G401.6 (cell line): ENCODE data around the gene DCAF5.
A peak's percentile ranks its signal among the peaks of the same experiment; 100 is the strongest.
"Not testable (repeated sequence)": the region's sequence is repeated elsewhere in the genome, so short reads cannot be mapped to it uniquely, and the experiment has no call there.

Source experiments
- FAIRE-seq: peaks from 2 replicates; lab custom pipeline; 2012; peaks lifted over from hg19 to GRCh38; lab: Jason Lieb, UNC

Gene DCAF5

DNA sequence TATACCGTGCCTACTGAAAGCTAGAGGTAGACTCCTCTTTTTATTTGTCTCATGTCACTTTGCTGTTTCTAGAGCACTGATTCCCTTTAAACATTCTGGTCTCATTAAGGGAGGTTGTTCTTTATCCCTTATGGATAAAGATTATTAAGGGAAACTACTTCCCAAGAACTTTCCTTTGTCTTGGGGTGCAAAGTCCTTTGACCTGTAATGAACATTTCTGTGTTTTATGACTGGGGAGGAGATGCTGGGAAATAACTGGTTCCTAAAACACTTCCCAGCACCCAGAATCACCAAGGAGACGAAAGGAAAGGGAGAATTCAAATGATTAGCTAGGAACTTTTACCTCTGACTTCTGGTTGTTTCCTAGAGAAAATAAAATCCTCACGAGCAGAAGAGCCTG lies 110.6 kb downstream of the DCAF5 start:
- FAIRE-seq, result no peak

DNA sequence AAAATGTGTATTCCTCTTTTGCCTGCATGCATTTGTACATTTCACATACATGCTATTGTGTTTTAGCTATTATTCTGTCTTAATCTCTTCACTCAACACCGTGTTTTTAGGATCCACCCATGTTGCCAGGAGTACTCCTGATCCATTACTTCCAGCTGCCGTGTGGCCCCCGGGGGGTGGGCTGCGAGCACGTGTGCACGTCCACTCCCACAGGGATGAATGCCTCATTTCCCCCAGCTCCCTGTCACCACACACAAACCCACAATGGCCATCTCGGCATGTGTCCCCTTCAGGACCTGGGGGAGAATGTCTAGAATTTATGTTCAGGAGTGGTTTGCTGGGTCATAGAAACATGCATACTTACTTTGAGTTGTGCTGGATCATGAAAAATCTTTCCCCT lies 111.1 kb downstream of the DCAF5 start:
- FAIRE-seq, result no peak

DNA sequence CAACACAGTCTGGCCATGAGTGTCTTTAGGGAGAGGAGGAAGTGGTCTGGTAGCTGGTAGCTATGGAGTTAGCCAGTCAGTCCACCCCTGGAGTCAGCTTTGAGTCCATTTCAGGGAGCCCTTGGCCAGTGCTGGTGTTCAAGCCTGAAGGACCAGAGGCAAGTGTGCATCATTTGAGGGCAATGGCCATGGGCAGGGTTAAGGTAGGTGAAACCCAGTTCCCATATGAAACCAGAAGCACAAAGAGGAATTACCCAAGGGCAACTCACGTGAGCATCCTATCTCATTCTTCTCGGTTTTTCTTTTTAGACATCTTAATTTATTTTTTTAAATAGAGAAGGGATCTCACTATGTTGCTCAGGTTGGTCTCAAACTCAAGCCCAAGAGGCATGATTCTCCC lies 112.6 kb downstream of the DCAF5 start:
- no peak for FAIRE-seq

DNA sequence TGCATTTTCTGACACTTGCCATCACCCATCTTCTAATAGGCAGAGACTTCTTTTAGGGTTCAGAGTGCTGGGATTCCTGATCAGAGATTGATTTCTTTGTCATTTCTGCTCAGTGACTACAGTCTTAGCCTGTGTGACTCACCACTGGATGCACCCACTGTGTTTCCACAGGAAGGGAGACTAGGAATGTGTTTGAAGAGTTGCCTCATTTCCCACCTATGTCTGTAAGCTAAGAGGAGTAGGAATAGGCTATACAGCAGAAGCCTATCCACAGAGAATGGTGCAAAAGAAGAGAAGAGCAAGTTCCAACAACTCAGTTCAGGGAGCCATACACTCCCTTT lies 113.7 kb downstream of the DCAF5 start:
- no peak for FAIRE-seq

DNA sequence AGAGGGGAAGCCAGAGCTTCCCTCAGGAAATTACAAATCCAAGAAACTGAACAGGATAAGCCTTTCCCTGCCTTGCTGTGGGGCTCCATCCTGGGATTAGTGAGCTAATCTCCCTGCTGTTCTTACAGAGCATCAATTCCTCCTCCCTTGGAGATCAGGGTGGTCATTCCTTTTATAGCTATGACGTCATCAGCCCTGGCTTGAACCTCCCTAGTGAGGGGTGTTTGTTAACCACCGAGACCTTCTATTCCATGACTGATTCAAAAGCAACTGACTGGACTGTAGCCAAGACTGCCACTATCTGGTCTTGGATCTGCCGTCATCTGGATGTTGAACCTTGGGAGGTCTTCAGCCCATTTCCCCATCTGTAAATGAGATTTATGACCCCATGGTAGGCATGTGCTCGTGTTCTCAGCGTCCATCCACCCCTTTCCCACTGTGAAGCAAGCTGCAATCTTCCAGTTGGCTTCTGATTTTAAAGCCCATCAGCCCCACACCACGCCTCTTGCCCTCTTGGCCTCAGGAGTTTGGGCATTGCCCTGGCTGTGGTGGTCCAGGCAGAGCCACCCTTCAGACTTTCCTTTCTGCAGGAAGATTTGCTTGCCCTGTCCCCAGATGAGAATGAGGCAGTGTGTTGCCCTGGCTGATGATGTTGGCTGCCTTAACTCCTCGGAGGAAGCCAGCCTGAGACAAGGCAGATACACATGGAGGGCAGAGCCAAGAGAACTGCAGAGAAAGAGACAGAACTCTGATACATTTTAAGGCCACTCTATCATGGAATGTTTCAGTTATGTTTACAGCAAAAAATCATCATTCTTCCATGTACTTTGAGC lies 114.2 kb downstream of the DCAF5 start:
- FAIRE-seq, result peak; percentile 46

DNA sequence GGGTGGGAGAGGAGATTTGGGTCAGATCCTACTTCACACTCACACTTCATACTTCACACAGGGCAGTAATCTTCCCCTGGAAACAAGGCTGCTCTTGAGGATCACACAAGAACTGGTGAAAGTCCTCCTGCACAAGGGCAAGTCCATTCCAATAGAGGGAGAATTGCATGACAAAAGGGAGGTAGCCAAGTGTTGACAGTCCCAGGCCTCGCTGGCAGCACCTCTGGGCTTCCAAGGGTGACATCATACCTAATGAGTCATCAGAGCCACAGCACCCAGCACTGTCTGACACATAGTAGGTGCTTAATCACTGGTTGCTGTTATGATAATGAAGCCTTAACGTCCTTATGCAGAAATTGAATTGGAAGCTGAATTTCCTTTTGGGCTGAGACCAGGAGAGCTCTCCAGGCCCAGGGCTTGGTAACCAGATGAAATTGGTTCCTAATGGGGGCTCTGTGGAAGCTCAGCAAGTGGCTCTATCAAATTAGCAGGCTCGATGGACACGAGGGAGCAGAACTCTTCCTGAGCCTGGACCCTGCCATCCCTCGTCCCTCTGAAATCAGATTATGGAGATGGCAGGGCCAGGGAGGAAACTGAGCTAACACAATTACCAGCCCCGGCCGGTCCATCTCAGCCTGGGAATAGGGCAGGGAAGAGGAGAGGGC lies 115.0 kb downstream of the DCAF5 start:
- no peak for FAIRE-seq

DNA sequence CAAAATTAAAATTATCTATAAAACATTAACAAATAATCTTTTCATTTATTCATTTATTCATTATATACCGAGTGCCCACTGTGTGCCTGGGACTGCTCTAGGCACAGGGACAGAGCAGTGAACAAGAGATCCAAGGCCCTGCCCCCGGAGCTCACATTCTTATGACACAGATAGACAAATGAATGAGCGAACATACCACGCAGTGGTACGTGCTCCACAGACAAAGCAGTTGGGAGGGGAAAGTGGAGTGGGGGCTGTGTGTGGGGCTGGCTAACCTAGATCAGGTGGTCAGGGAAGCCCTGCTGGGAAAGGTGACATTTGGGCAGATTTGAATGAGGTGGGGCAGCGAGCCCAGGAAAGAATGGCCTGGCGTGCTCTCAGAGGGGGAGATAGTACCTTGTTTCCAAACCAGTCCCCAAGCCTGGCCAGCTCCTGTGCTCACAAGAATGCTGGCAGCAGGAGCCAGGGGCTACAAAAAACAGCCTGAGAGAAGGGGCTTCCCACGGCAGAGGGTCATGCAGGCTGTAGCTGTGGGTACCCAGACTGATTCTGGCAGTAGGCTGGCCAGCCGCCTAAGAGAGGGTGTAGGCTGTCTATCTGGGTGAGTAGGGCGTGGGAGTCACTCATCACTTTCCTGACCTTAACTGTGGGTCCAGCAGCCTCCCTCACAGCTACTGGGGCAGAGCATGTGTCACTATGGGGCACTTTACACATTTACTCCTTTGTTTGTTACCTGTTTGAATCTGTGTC lies 116.0 kb downstream of the DCAF5 start:
- no peak for FAIRE-seq

DNA sequence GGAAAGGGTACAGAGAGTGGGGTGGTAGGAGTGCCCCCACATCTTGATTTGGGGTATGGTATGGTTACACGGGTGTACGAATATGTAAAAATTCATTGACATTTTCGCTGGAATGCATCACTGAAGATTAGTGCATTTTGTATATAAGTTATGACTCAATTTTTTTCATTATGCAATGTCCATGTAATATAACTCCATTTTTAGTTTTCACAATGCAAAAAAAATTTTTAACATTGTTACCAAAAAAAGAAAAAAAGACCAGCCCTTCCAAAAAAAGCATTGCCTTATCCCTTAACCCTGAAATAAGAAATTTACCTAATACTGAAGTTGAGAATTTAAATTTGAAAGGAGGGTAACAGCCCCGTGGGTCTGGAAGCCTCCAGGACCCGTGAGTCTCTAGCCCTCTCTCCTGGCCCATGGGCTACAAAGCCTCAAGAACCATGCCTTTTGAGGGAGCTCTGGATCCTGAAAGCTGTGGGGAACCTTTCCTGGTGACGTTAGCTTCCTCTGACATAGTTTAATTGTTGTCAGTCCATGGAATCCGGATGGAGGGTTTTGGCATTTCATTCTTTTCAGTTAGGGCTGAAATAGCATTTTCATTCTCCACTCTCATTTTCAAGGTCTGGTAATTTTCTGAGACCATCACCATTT lies 118.2 kb downstream of the DCAF5 start:
- FAIRE-seq, result no peak

DNA sequence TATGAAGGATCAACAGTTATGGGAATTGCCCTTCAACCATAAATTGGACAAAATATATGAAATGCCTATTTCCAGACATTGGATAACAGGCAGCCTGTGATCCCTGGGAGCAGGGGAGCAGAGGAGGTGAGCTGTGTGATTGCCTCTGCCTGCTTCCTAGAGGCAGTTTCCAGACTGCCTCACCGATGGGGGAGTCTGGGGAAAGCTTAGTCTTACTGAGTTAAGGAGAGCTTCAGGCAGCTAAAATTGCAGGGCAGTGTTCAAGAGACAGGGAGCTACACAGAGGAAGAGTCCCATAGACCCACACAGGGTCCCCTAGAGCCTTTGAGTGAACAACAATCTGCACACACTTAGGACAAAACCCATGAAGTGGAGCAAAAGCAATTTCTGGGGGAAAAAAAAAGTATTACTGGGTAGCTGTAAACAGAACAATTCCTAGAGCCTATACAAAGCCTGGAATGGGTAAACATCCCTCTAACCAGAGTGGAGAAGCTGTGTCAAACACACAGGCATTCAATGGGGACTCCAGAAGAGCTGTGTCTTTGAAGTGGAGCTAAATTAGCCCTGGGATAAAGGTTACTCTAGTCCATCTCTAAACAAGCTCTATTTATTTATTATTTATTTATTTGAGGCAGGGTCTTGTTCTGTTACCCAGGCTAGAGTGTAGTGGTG lies 125.5 kb downstream of the DCAF5 start:
- FAIRE-seq, result no peak

DNA sequence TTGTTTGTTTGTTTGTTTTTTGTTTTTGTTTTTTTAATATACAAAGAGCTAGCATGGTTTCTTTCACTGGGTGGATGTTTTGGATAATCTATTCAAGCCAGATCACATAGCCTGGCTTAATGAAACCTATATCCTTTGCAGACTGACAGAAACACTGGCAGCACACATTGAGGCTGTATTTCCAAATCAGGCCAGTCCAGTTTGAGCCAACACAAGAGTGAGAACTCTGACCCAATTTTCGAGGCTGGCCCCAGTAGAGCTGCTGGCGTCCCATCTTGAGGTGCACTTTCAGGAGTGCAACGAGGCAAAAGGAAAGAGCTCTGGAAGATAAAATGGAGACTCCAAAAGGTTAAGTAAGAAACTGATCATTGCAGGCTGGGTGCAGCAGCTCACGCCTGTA lies 129.9 kb downstream of the DCAF5 start:
- FAIRE-seq, result no peak

DNA sequence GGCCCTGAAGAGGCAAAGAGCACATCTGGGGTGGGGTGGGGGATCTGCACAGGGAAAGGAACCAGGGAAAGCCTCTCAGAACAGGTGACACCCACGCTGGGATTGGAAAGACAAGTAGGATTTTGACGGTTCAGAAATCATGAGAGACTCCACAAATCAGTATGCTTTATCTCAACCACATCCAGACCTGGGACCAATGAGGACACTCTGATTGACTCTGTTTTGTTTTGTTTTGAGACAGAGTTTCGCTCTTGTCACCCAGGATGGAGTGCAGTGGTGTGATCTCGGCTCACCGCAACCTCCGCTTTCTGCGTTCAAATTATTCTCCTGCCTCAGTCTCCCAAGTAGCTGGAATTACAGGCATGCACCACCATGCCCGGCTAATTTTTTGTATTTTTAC lies 130.8 kb downstream of the DCAF5 start:
- FAIRE-seq, result not testable (repeated sequence)

DNA sequence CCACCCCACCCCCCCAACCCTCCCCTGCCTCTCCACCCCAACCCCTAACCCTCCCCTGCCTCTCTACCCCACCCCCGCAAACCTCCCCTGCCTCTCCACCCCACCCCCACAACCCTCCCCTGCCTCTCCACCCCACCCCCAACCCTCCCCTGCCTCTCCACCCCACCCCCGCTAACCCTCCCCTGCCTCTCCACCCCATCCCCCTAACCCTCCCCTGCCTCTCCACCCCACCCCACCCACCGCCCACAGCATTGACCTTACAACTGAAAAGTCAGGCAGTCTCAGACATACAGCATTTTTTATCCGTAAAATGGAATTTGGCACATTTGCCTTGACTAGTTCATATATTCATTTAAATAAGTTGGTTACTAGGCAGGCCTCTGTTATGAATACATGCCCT lies 135.2 kb downstream of the DCAF5 start:
- FAIRE-seq, result no peak

DNA sequence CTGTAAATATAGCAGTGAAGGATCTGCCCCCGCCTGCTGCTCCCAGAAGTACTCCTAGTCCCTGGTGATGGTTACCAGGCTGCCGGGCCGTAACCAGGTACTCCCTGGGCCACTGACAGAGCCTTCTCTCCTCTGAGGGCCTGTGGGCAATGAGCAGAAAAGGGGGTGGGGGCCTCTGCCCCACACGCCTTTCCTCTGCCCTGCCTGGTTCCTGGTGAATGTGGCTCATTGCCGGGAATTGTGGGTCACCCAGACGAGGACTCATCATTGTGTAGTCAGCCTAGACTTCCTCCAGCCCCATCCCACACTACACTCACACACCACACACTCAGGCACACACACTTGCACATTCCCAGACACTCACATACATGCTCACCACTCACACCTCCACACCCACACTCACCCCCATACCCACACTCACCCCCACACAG lies 138.1 kb downstream of the DCAF5 start:
- no peak for FAIRE-seq

DNA sequence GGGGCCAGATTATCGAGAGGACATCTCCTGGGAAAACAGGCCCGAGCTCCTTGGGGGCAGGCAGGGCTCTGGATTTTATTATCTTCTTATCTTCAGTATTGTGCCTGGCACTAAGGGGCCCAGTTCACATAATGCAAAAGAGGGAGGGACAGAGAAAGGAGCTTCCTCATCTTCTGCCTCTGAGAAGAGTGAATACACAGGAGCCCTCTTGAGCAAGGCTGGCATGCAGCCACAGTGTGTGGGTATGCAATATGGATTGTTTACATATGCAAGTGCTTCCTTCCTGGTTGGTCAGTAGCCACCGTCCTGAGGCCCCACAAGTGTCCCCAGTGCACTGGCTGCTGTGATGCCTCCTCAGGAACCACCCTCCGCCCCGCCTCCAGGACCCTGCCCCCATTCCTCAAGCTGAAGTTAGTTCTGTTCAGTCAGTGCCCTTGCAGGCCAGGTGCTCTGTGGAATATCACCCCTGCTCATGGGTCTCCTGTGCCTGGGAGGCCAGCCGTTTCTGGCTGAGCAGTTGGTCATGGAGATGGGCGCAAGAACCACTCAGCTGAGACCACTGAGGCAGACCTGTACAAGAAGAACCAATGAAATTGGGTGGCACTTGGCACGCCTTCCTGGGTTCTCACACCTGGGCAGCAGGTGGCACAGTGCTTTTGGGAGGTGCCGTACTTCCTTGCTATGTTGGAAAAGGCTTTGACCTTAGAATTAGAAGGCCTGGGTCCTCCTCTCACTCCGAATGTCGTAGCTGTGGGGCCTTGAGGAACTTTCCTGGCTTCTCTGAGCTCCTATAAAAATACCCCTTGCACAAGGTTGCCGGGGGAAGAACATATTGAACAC lies 138.8 kb downstream of the DCAF5 start:
- FAIRE-seq, result no peak

DNA sequence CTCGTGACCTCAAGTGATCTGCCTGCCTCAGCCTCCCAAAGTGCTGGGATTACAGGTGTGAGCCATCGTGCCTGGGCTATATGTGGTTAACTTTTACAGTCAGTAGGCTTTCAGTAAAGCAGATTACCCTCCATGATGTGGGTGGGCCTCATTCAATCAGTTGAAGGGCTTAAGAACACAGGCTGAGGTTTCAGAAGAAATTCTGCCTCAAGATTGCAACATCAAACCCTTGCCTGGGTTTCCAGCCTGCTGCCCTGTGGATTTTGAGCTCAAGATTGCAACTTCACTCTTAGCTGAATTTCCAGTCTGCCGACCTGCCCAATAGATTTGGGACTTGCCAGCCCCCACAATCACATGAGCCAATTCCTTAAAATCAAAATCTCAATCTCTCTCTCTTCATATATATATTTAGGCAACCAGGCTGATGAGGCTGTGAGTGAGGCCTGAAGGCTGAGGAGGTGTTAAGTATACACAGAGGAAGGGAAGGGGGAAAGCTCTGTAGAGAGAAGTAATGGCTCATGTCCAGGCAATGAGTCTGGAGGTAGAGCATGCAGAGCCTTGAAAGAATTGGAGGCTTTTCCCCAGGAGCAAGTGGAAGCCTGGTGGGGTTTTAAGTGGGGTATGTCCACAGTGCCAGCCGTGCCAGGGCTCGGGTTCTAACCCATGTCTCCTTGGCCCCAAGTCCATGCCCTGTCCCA lies 140.5 kb downstream of the DCAF5 start:
- FAIRE-seq, result no peak

DNA sequence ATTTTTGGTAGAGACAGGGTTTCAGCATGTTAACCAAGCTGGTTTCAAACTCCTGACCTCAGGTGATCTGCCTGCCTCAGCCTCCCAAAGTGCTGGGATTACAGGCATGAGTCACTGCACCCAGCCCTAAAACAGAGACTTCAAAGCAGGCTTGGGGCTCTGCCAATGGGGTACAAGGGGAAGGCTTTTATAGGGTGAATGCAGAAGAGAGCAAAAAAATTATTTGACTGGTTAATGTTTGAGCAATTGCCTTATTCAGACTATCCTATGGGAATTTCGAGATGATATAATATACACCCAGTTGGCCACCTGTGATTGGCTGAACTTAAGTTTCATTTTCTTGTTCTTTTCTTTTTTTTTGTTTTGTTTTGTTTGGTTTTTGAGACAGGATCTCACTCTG lies 142.3 kb downstream of the DCAF5 start:
- FAIRE-seq, result no peak

DNA sequence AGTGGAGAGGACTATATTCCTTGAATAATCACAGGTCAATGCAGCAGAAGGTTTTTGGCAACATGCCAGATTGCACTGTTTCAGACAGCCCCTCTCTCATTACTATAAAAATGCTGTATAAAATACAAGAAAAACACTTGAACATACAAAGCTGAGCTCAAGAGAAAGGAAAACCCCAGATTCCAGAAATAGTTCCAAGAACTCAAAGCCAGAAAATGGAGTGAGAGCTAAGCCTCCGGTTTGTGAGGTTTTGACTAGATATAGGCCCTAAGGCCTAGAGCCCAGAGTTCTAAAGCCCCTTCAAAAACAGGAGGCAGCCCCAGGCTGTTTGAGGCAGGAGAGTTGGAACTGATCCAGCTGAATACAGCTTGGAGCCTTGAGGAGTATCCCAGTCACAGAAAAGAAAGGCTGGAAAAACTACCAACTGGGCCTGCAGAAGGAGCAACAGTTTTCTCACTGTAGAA lies 144.5 kb downstream of the DCAF5 start:
- no peak for FAIRE-seq

DNA sequence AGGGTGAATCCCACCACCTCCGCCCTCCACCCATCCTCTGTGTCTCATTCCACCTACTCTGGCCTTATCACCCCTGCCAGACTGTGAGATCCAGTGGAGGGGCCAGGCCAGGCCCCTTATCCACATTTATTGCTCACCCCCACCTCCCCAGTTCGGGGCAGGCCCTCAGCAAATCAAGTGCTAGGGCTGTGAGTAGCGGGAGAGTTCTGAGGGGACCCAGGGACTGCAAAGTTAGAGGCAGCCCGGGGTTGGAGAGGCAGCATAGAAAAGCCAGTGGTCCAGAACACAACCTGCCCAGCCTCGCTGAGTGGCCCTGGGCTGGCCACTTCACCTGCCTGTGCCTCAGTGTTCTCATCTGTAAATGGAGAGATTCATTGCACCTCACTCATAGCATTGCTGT lies 146.6 kb downstream of the DCAF5 start:
- FAIRE-seq, result no peak

DNA sequence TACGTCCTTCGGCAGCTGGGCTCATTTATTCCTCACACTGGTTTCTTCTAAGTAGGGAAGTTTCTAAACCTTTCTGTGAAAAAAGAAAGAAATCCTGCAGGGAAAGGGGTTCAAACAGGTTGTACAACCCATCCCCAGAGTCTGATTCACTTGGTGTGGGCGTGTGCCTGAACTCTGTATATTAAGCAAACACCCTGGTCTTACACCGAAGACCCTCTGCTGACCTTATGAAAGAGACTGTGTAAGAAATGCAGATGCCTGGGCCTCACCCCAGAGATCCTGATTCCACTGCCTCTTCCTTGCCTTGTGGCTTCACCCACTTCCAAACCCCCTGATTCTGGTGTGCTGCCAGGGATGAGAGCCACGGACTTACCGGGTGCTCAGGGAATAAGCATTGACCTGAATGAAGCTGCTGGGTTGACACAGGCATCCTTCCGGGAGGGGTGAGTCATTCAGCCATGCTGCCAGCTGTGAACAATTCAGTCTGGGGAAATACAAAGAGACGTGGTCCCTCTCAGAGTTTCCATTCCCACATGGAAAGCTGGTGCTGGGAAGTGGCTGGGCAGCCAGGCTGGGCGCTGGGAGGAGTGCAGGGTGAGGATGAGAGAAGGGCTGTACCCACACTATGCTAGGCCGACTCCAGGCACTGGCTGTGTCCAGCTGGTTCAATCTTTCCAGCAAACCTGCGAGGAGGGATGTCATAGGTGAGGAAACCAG lies 147.3 kb downstream of the DCAF5 start:
- no peak for FAIRE-seq
